ENCODE data around the gene ABCA3.

DNA sequence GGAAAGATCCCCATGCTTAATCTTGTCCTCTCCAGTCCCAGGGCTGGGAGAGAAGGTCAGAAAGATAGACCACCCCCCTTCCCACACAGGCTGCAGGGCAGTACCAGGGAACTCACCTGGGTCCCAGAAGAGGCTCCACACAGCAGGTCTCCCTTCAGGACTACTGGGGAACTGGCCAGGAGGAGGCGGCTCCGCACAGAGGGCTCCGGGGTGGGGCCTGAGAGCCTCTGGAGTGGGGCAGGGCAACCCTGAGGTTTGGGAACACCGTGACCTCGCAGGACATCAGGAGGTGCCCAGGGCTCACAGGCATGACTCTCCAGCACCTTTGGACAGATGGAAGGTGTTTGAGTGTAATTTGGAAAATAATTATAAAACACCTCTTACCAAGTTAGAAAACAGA lies 11.0 kb downstream of the ABCA3 start:
- TF ChIP-seq POLR2A (IDR thresholded peaks at IDR 0.05) = no peak
- TF ChIP-seq, protein P1, sequence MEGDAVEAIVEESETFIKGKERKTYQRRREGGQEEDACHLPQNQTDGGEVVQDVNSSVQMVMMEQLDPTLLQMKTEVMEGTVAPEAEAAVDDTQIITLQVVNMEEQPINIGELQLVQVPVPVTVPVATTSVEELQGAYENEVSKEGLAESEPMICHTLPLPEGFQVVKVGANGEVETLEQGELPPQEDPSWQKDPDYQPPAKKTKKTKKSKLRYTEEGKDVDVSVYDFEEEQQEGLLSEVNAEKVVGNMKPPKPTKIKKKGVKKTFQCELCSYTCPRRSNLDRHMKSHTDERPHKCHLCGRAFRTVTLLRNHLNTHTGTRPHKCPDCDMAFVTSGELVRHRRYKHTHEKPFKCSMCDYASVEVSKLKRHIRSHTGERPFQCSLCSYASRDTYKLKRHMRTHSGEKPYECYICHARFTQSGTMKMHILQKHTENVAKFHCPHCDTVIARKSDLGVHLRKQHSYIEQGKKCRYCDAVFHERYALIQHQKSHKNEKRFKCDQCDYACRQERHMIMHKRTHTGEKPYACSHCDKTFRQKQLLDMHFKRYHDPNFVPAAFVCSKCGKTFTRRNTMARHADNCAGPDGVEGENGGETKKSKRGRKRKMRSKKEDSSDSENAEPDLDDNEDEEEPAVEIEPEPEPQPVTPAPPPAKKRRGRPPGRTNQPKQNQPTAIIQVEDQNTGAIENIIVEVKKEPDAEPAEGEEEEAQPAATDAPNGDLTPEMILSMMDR (IDR thresholded peaks at IDR 0.05) = no peak

All from prostate gland (tissue), 2 donors.